Endothelial cell of umbilical vein (primary cell): Measurements from ENCODE around the gene TTC22. TPM values are rescaled to one million over a fixed set of nuclear protein-coding genes. Genes with fewer than 3 reads are reported as not detected.

Source experiments
- BruUV-seq: library from RNA; stranded (reverse); fragments of 400-500 nt; replicated peaks from 2 replicates; lab custom pipeline; 2021; lab: Mats Ljungman, UMichigan
- CTCF ChIA-PET: fragments of 300-600, 350-600 bp; sonication (Branson Sonifier 250); formaldehyde crosslinking; loops from one replicate; lab custom pipeline; 2021; ENCODE audit warnings: antibody characterized with exemption, inconsistent platforms; lab: Charles Lee
- POLR2A ChIA-PET: fragments of 300-600, 350-600 bp; sonication (Branson Sonifier 250); formaldehyde crosslinking; loops from one replicate; lab custom pipeline; 2021; ENCODE audit warnings: antibody characterized with exemption, inconsistent platforms; lab: Charles Lee
- DNase-seq: peaks from one replicate; pipeline ENCODE4 v3.0.0-alpha.2; 2011; ENCODE audit warnings: low read depth, low spot score
- FAIRE-seq: peaks from 2 replicates; lab custom pipeline; 2011; peaks lifted over from hg19 to GRCh38; lab: Jason Lieb, UNC
- H2AFZ ChIP-seq: 2 replicates; pipeline ENCODE4 v1.6.0; 2012; ENCODE audit warnings: low read depth, low read length, control low read depth, inconsistent platforms
- H3K27ac ChIP-seq: 2 replicates; pipeline ENCODE4 v1.5.1; 2011; ENCODE audit warnings: low read depth, mild to moderate bottlenecking, control low read depth, low read length, moderate library complexity; ENCODE audit not compliant: insufficient read depth
- H3K27me3 ChIP-seq, 2 experiments: 2 replicates each; pipeline versions ENCODE4 v1.6.0 to v1.6.1; 2011; ENCODE audit warnings: low read length in 2 of 2, mixed read lengths in 1 of 2; ENCODE audit not compliant: control insufficient read depth in 2 of 2, insufficient read depth in 2 of 2
- H3K36me3 ChIP-seq, 2 experiments: 2 replicates in 1 of 2; 3 replicates in 1 of 2; pipeline ENCODE4 v1.5.1; 2011; ENCODE audit warnings: low read length in 2 of 2, mild to moderate bottlenecking in 1 of 2, moderate library complexity in 1 of 2; ENCODE audit not compliant: control insufficient read depth in 2 of 2, insufficient read depth in 2 of 2; ENCODE audit errors: extremely low read depth in 1 of 2
- H3K4me1 ChIP-seq: 3 replicates; pipeline ENCODE4 v1.5.1; 2011; ENCODE audit warnings: mild to moderate bottlenecking, low read length; ENCODE audit not compliant: control insufficient read depth, insufficient read depth; ENCODE audit errors: extremely low read depth
- H3K4me2 ChIP-seq: 2 replicates; pipeline ENCODE4 v1.6.1; 2011; ENCODE audit warnings: low read length, control low read depth, mixed read lengths; ENCODE audit not compliant: insufficient read depth
- H3K4me3 ChIP-seq, 3 experiments: fragments of 200-600 bp in 1 of 3; sonication (generic), shearing (Covaris generic) in 1 of 3; replicated peaks in 1 of 3; 2 replicates each; pipeline ENCODE4 v1.5.1; 2011 to 2016; ENCODE audit warnings: control low read depth in 3 of 3, low read length in 3 of 3, mild to moderate bottlenecking in 2 of 3, inconsistent platforms in 1 of 3, low read depth in 1 of 3, moderate library complexity in 1 of 3; ENCODE audit not compliant: insufficient read depth in 1 of 3
- H3K79me2 ChIP-seq: 2 replicates; pipeline ENCODE4 v1.6.0; 2012; ENCODE audit warnings: low read length, inconsistent platforms; ENCODE audit not compliant: control insufficient read depth, insufficient read depth
- H3K9ac ChIP-seq: replicated peaks from 2 replicates; pipeline ENCODE3; 2011; ENCODE audit warnings: low read length, control low read depth; ENCODE audit not compliant: insufficient read depth; ENCODE audit errors: extremely low read depth
- H3K9me1 ChIP-seq: replicated peaks from 3 replicates; pipeline ENCODE4 v1.6.0; 2011; ENCODE audit warnings: mild to moderate bottlenecking, low read length; ENCODE audit not compliant: control insufficient read depth, insufficient read depth; ENCODE audit errors: extremely low read depth
- H3K9me3 ChIP-seq: replicated peaks from 2 replicates; pipeline ENCODE4 v1.5.1; 2012; ENCODE audit warnings: low read length, inconsistent platforms; ENCODE audit not compliant: control insufficient read depth, insufficient read depth
- H4K20me1 ChIP-seq: replicated peaks from 2 replicates; pipeline ENCODE3; 2011; ENCODE audit warnings: mild to moderate bottlenecking, low read length; ENCODE audit not compliant: control insufficient read depth, insufficient read depth; ENCODE audit errors: extremely low read depth
- CTCF ChIP-seq, 2 donors: IDR thresholded peaks; 1 replicate in 1 of 2; 2 replicates in 1 of 2; pipeline ENCODE4 v1.5.1; 2011; ENCODE audit warnings: low read length in 2 of 2, mild to moderate bottlenecking in 2 of 2, moderate library complexity in 2 of 2, control low read depth in 1 of 2, inconsistent platforms in 1 of 2, low read depth in 1 of 2; ENCODE audit not compliant: insufficient read depth in 1 of 2; ENCODE audit errors: extremely low read depth in 1 of 2
- EZH2 ChIP-seq: IDR thresholded peaks from 2 replicates; pipeline ENCODE4 v1.6.1; 2012; ENCODE audit warnings: borderline replicate concordance, low read depth, mild to moderate bottlenecking, moderate library complexity, low read length, inconsistent platforms; ENCODE audit not compliant: severe bottlenecking
- FOS ChIP-seq: IDR thresholded peaks from 2 replicates; pipeline ENCODE4 v1.6.1; 2011; ENCODE audit warnings: mild to moderate bottlenecking, low read length, moderate library complexity, borderline replicate concordance; ENCODE audit not compliant: insufficient read depth
- GATA2 ChIP-seq: IDR thresholded peaks from 2 replicates; pipeline ENCODE4 v1.7.0; 2011; ENCODE audit warnings: low read depth, mild to moderate bottlenecking, moderate library complexity, mixed read lengths, low read length; ENCODE audit not compliant: insufficient read length, insufficient read depth
- JUN ChIP-seq: IDR thresholded peaks from 2 replicates; pipeline ENCODE4 v1.6.1; 2011; ENCODE audit warnings: borderline replicate concordance, low read depth; ENCODE audit not compliant: insufficient read length, insufficient read depth
- MYC ChIP-seq: IDR thresholded peaks from one replicate; pipeline ENCODE4 v1.6.1; 2011; ENCODE audit warnings: mild to moderate bottlenecking, low read depth, low read length
- POLR2A ChIP-seq: IDR thresholded peaks from 2 replicates; pipeline ENCODE4 v1.6.1; 2012; ENCODE audit warnings: low read depth, mild to moderate bottlenecking, control low read depth, low read length
- POLR2AphosphoS5 ChIP-seq: IDR thresholded peaks from 2 replicates; pipeline ENCODE4 v1.6.1; 2012; ENCODE audit warnings: low read depth, mild to moderate bottlenecking, control low read depth, low read length, moderate library complexity; ENCODE audit not compliant: insufficient read depth
- dilution Hi-C: fragments of 300-500 bp; cut with MboI; formaldehyde crosslinking; loops from one replicate; pipeline ENCODE4 v1.15.0; 2019; ENCODE audit warnings: low sequenced_read_pairs; ENCODE audit not compliant: extremely low pct_ligation_motif_present
- intact Hi-C: fragments of 100-400 bp; cut with micrococcal nuclease; formaldehyde crosslinking; loops from one replicate; pipeline ENCODE4 v1.10.0; 2022
- polyA plus RNA-seq, 4 experiments: library from polyadenylated mRNA; depleted of rRNA in 3 of 4; stranded (reverse) in 3 of 4; unstranded in 1 of 4; fragments of >200 nt; gene quantifications; 2 replicates each; pipeline versions ENCODE4 v1.2.1 to v1.2.3, GENCODE V29; 2011 to 2012; ENCODE audit warnings: missing spikeins in 1 of 4
- total RNA-seq: library from RNA; stranded (reverse); gene quantifications from 2 replicates; pipeline ENCODE4 v1.2.3, GENCODE V29; 2021
- TF ChIP-seq, protein P1 (sequence below): IDR thresholded peaks from 2 replicates; pipeline ENCODE4 v1.6.1; 2011; ENCODE audit not compliant: insufficient read depth, insufficient read length

TTC22 gene
- total and polyA plus RNA-seq, 2 donors (not counting 3 experiments of a cell fraction or from before 2014, with no cell fraction given): not detected

- H2AFZ ChIP-seq: no peak overlapping the region
- DNase-seq (no peak), FAIRE-seq (no peak)
- dilution Hi-C loops (no loop called here), intact Hi-C loops (loop anchor here (5.0 kb wide), 1 partner anchor 732 kb away; no protein-coding TSS in a partner anchor)
- no peaks in the 10 kb centered on the region for H3K9me3 ChIP-seq
- TF ChIP-seq JUN (no peak), GATA2 (no peak), EZH2 (no peak), MYC (no peak), POLR2AphosphoS5 (no peak), FOS (no peak), POLR2A (no peak), CTCF (IDR thresholded peaks at IDR 0.05; ENCODE audit: extremely low read depth in 1 of 2, insufficient read depth in 1 of 2, low read depth in 1 of 2, low read length in 2 of 2) (no peak)
- TF ChIP-seq, protein P1, sequence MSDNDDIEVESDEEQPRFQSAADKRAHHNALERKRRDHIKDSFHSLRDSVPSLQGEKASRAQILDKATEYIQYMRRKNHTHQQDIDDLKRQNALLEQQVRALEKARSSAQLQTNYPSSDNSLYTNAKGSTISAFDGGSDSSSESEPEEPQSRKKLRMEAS: no peak
- H3K9me1 ChIP-seq: no peaks in the 10 kb centered on the region
- CTCF ChIA-PET: interaction anchor here (0.8 to 0.9 kb wide), 2 partner anchors 11 to 305 kb away, joined by 3 to 4 read pairs; no protein-coding TSS in a partner anchor
- no peaks in the 10 kb centered on the region for H4K20me1 ChIP-seq
- no TSS peak for BruUV-seq
- no peak overlapping the region for H3K27ac ChIP-seq
- no peak overlapping the region for H3K4me3 ChIP-seq
- H3K9ac ChIP-seq: no peak overlapping the region
- POLR2A ChIA-PET: no interaction called here
- H3K79me2 ChIP-seq: no peaks in the 10 kb centered on the region
- peaks cover 4% of the 10 kb centered on the region for H3K4me1 ChIP-seq
- H3K27me3 ChIP-seq: peaks cover 21 to 24% of the 10 kb centered on the region in 2 experiments
- no peak overlapping the region for H3K4me2 ChIP-seq
- H3K36me3 ChIP-seq: no peaks in the 10 kb centered on the region
Measured at GRCh38 chr1:54804471-54805132, 3.5 kb upstream of the TTC22 start.
